NB4 (cell line): ENCODE data around the gene SERPINB13.

ENCODE experiments used
- POLR2A ChIP-seq: IDR thresholded peaks from 2 replicates; pipeline ENCODE4 v1.6.1; 2011; ENCODE audit warnings: mild to moderate bottlenecking; ENCODE audit not compliant: insufficient read length; ENCODE audit errors: extremely low read depth
- TF ChIP-seq, protein P1 (sequence below): IDR thresholded peaks from 2 replicates; pipeline ENCODE4 v1.6.1; 2011; ENCODE audit warnings: low read depth, low read length
- TF ChIP-seq, protein P2 (sequence below): IDR thresholded peaks from one replicate; pipeline ENCODE4 v1.5.1; 2012; ENCODE audit warnings: low read depth, low read length

DNA sequence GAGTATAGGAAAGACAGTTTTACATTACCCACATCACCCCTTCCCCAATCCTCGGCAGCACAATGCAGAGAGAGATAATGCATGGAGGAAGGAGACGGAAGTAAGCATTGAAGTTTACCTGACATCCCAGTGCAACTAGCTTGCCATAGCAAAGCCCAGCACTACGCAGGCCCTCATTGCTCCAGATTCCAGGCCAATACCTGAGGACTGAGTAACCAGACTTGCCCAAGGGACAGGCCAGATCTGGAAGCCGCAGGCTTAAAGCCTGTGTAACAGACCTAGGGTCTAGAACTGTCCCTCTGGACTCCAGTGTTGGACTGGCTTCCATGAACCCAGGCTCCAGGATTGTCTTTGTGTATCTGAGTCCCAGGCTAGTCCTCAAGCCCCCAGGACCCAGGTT, 39.3 kb downstream of the SERPINB13 start:
- TF ChIP-seq, protein P1, sequence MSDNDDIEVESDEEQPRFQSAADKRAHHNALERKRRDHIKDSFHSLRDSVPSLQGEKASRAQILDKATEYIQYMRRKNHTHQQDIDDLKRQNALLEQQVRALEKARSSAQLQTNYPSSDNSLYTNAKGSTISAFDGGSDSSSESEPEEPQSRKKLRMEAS = no peak
- TF ChIP-seq, protein P2, sequence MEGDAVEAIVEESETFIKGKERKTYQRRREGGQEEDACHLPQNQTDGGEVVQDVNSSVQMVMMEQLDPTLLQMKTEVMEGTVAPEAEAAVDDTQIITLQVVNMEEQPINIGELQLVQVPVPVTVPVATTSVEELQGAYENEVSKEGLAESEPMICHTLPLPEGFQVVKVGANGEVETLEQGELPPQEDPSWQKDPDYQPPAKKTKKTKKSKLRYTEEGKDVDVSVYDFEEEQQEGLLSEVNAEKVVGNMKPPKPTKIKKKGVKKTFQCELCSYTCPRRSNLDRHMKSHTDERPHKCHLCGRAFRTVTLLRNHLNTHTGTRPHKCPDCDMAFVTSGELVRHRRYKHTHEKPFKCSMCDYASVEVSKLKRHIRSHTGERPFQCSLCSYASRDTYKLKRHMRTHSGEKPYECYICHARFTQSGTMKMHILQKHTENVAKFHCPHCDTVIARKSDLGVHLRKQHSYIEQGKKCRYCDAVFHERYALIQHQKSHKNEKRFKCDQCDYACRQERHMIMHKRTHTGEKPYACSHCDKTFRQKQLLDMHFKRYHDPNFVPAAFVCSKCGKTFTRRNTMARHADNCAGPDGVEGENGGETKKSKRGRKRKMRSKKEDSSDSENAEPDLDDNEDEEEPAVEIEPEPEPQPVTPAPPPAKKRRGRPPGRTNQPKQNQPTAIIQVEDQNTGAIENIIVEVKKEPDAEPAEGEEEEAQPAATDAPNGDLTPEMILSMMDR = no peak
- no peak for TF ChIP-seq POLR2A
